ENCODE data around the gene AGO4.
A peak's percentile ranks its signal among the peaks of the same experiment; 100 is the strongest.
"Not testable (repeated sequence)": the region's sequence is repeated elsewhere in the genome, so short reads cannot be mapped to it uniquely, and the experiment has no call there.

The AGO4 gene

GRCh38 chr1:35810096-35810881, 2.5 kb downstream of the AGO4 start:
- DNase-seq = peak in 1 of 51 donors; percentile 59

DNA sequence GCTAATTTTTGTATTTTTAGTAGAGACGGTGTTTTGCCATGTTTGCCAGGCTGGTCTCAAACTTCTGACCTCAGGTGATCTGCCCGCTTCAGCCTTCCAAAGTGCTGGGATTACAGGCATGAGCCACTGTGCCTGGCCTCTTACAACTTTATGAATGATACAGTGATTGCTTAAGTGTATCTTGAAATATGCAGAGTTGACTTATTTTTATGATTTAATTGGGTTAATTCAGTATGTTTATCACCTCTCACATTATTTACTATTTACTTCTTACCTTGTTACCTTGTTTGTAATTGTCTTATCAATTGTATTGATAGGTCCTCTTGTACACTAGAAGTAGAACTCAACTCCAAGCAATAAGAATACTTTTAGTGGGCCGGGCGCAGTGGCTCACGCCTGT, 4.9 kb downstream of the AGO4 start:
- DNase-seq = not testable (repeated sequence)

DNA sequence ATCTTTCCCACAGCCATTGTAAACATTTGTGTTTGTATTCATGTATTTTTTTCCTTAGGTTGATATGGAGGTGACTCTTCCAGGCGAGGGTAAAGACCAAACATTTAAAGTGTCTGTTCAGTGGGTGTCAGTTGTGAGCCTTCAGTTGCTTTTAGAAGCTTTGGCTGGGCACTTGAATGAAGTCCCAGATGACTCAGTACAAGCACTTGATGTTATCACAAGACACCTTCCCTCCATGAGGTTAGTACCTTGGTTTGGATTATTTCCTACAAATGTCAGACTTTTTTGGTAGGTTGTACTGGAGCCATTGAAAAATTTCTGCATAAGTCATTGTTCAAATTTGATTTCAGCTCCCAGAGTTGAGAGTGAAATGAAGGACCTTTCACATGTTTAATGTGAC, 17.4 kb downstream of the AGO4 start:
- DNase-seq = no peak

- DNase-seq = no peak
Observed at GRCh38 chr1:35832276-35832905, 24.6 kb downstream of the AGO4 start.

GRCh38 chr1:35833395-35833794, 25.6 kb downstream of the AGO4 start:
- DNase-seq = no peak

- DNase-seq = peak in 1 of 51 donors; percentile 5
Observed at GRCh38 chr1:35834218-35834617, 26.4 kb downstream of the AGO4 start.

- DNase-seq = no peak
Observed at GRCh38 chr1:35835398-35835797, 27.6 kb downstream of the AGO4 start.

DNA sequence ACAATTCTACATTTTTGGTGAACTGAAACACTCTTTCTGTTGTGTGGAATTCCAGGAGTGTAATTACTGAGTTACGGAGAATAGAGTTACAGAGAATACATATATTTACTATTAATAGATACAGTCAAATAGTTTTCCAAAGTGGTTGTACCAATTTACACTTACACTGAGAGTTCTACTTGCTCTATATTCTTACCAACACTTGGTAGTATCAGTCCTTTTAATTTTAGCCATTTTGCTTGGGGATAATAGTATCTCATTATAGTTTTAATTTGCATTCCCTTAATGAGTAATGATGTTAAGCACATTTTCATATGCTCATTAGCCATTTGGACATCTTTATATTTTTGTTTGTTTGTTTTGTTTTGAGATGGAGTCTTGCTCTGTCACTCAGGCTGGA, 28.9 kb downstream of the AGO4 start:
- no peak for DNase-seq

- DNase-seq = no peak
Observed at GRCh38 chr1:35838693-35839245, 31.0 kb downstream of the AGO4 start.

DNA sequence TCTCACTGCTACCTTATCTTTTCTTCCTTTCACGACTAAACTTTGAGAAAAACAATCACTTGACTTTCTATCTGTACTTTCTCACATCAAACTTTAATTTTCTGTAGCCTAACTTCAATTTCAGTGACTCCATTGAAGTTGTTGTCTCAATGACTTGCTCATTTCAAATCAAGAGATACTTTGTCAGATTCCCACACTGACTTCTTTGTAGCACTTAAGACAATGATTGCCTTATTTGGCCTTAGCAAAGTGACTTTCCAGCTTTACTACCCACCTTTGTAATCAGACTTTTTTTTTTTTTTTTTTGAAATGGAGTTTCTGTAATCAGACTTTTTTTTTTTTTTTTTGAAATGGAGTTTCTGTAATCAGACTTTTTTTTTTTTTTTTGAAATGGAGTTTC, 37.0 kb downstream of the AGO4 start:
- DNase-seq = no peak

DNA sequence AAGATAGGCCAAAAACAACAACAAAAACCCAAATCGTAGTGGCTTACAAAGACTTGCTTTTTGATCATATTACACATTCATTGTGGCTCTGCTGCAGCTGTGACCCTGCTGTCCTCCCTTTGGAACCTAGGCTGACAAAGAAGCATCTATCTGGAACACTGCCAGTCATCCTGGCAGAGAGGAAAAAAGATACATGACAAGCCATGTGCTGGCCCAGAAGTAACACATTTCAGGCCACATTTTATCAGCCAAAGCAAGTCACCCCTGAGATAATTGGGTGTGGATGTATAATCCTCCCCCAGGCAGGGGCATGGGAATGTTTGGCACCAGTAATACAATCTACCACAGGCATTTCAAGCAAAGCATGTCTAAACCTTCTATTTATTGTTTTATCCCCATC, 38.0 kb downstream of the AGO4 start:
- DNase-seq = peak in 15 of 51 donors; percentile 7 to 59 (median 18)

GRCh38 chr1:35847935-35848565, 40.2 kb downstream of the AGO4 start:
- DNase-seq = no peak

- no peak for DNase-seq
Observed at GRCh38 chr1:35850051-35850450, 42.2 kb downstream of the AGO4 start.

DNA sequence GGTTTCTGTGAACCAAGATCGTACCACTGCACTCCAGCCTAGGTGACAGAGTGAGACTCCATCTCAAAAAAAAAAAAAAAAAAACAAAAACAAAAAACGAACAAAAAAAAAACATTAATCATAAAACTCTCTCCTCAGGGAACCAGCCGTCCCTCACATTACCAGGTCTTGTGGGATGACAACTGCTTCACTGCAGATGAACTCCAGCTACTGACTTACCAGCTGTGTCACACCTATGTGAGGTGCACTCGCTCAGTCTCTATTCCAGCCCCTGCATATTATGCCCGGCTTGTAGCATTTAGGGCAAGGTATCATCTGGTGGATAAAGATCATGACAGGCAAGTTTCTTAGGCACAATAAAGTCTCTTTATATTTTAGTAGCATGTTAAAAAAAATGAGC, 42.9 kb downstream of the AGO4 start:
- no peak for DNase-seq

DNA sequence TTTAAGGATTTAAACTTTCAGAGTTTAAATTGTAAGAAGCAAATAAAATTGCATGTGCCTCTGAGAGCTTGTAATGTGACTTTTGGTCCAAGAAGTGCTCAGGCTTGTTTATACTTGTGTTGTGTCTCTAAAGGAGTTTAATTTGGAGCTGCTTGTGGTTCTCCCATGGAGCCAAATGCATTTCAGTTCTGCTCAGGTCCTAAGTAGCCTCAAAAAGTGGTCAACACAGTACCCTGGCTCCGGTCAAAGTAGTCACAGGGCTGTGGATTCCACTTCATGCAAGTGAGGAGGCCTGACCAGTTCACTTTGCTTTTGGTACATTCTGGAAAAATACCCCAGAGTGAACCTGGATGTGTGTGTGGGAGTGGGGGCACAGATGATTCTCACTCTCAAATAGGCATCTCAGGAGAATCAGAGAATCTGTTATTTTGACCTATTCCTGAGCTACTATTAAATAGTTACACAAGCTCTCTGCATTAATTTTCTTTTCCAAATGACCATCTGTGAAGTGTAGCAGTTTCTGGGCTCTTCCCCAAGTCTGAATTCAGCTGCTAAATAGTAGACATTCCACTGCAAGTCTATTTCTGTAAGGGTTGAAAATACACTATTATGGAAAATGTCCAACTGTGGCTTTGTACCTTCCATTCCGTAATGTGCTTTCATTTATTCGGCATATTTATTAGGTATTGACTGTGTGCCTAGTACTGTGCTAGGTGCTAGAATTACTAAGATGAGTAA, 43.5 kb downstream of the AGO4 start:
- peak in 7 of 51 donors; percentile 2 to 10 (median 5) for DNase-seq

GRCh38 chr1:35852241-35852640, 44.4 kb downstream of the AGO4 start:
- DNase-seq = no peak

DNA sequence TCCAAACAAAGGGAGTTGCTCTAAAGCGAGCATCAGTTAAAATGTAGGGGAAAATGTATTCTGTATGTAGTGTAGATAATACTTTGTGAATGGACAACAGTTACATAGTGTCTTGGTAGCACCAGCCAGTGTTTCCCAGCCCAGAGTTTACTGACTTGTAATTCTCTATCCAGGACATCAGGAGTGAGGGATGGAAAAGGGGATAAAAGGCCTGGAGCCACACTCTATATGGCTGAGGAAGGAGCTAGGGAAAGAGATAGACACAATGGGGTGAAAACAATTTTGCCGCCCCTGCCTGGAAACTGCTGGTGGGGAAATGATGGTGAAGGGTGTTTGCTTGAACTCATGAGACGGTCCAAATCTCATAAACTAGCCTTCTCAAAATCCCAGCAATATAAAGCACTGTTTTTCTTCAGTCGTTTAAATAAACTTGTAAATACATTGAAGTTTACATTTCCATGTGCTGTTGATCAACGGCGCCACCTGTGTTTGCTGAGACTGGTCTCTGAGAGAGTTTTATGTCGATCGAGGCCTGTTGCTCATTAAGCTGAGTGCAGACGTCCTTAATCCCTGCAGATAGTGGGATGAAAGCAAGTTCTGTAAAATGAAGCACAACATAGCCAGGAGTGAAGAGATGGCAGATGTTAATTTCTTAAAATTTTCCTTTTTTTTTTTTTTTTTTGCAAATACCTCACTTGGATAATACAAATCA, 47.3 kb downstream of the AGO4 start:
- DNase-seq = no peak

- DNase-seq = no peak
Observed at GRCh38 chr1:35856964-35857363, 49.1 kb downstream of the AGO4 start.

GRCh38 chr1:35857830-35858229, 50.0 kb downstream of the AGO4 start:
- DNase-seq = peak in 2 of 51 donors; percentile 5 to 7

GRCh38 chr1:35860696-35861095, 52.9 kb downstream of the AGO4 start:
- DNase-seq = no peak

- DNase-seq = no peak
Observed at GRCh38 chr1:35863136-35863535, 55.3 kb downstream of the AGO4 start.
